HepG2 (cell line): ENCODE results near the gene SELENOV. TPM values are rescaled to one million over a fixed set of nuclear protein-coding genes. Genes with fewer than 3 reads are reported as not detected.

Experiments used
- ATAC-seq: fragments of 200-7000 bp; cut with Tn5 transposase; 3 replicates; pipeline ENCODE4 v1.9.1; 2020; ENCODE audit warnings: mild to moderate bottlenecking, moderate library complexity
- BruUV-seq: library from RNA; stranded (reverse); fragments of 400-500 nt; replicated peaks from 2 replicates; lab custom pipeline; 2021; lab: Mats Ljungman, UMichigan
- CTCF ChIA-PET: fragments of 300-600 bp; formaldehyde crosslinking; extraction: SDS; loops from one replicate; lab custom pipeline; 2021; ENCODE audit warnings: low total read pairs, inconsistent platforms, low intra/inter-chr PET ratio; lab: Yijun Ruan, JAX
- POLR2A ChIA-PET: fragments of 350-600 bp; sonication (Branson Sonifier 250); formaldehyde crosslinking; loops from one replicate; lab custom pipeline; 2020; ENCODE audit warnings: antibody characterized with exemption, inconsistent platforms; lab: Yijun Ruan, JAX
- DNase-seq: peaks from one replicate; pipeline ENCODE4 v3.0.0-alpha.2; 2015; ENCODE audit warnings: low spot score
- FAIRE-seq: peaks from 3 replicates; lab custom pipeline; 2011; peaks lifted over from hg19 to GRCh38; lab: Jason Lieb, UNC
- H2AFZ ChIP-seq: one replicate; pipeline ENCODE4 v1.6.1; 2011; ENCODE audit warnings: low read length, inconsistent platforms
- H3K27ac ChIP-seq: fragments of 300-600 bp; 3 replicates; pipeline ENCODE4 v1.8.0; 2011; ENCODE audit warnings: mixed run types, mild to moderate bottlenecking, mixed read lengths, low read length, inconsistent platforms; ENCODE audit not compliant: insufficient read depth; ENCODE audit errors: extremely low read length
- H3K27me3 ChIP-seq, 2 experiments: fragments of 200-600 bp in 1 of 2; 2 replicates in 1 of 2; 3 replicates in 1 of 2; pipeline versions ENCODE4 v1.6.0 to v1.8.0; 2011; ENCODE audit warnings: low read length in 2 of 2, mild to moderate bottlenecking in 2 of 2, moderate library complexity in 2 of 2, inconsistent platforms in 1 of 2; ENCODE audit not compliant: insufficient read depth in 2 of 2, control insufficient read depth in 1 of 2
- H3K36me3 ChIP-seq, 2 experiments: fragments of 200-600 bp in 1 of 2; replicated peaks in 1 of 2; 2 replicates in 1 of 2; 3 replicates in 1 of 2; pipeline versions ENCODE4 v1.5.1 to v1.8.0; 2011; ENCODE audit warnings: low read length in 2 of 2, inconsistent platforms in 1 of 2; ENCODE audit not compliant: insufficient read depth in 2 of 2, control insufficient read depth in 1 of 2
- H3K4me1 ChIP-seq: 2 replicates; pipeline ENCODE4 v1.5.1; 2012; ENCODE audit warnings: low read length, inconsistent platforms; ENCODE audit not compliant: insufficient read depth
- H3K4me2 ChIP-seq: 2 replicates; pipeline ENCODE4 v1.6.0; 2011; ENCODE audit warnings: low read depth, low read length, inconsistent platforms
- H3K4me3 ChIP-seq, 3 experiments: fragments of 200-600 bp in 1 of 3; sonication (generic), shearing (Covaris generic) in 1 of 3; replicated peaks in 1 of 3; 2 replicates each; pipeline ENCODE4 v1.5.1; 2011 to 2016; ENCODE audit warnings: low read length in 3 of 3, inconsistent platforms in 2 of 3, low read depth in 2 of 3, mild to moderate bottlenecking in 2 of 3, control low read depth in 1 of 3, mixed read lengths in 1 of 3; ENCODE audit not compliant: insufficient read depth in 1 of 3
- H3K79me2 ChIP-seq: one replicate; pipeline ENCODE4 v1.6.1; 2011; ENCODE audit warnings: low read length, inconsistent platforms; ENCODE audit not compliant: insufficient read depth
- H3K9ac ChIP-seq: 2 replicates; pipeline ENCODE4 v1.6.0; 2011; ENCODE audit warnings: mild to moderate bottlenecking, low read depth, low read length, inconsistent platforms; ENCODE audit not compliant: insufficient read depth
- H3K9me3 ChIP-seq: 2 replicates; pipeline ENCODE4 v1.5.1; 2012; ENCODE audit warnings: mild to moderate bottlenecking, low read length
- H4K20me1 ChIP-seq: 2 replicates; pipeline ENCODE4 v1.6.0; 2011; ENCODE audit warnings: inconsistent platforms, mild to moderate bottlenecking, low read length, moderate library complexity; ENCODE audit not compliant: insufficient read depth
- EZH2 ChIP-seq: conservative IDR thresholded peaks from 2 replicates; pipeline ENCODE4 v1.6.1; 2012; ENCODE audit warnings: mild to moderate bottlenecking, low read depth, low read length, moderate library complexity
- GZF1 ChIP-seq: sonication (generic); formaldehyde crosslinking; IDR thresholded peaks from 2 replicates; pipeline ENCODE4 v1.5.1; 2020; ENCODE audit warnings: mild to moderate bottlenecking, missing genetic modification reagents
- NKX3-1 ChIP-seq: sonication (generic); formaldehyde crosslinking; IDR thresholded peaks from 2 replicates; pipeline ENCODE4 v1.5.0; 2020; ENCODE audit warnings: missing genetic modification reagents
- REPIN1 ChIP-seq: sonication (generic); formaldehyde crosslinking; IDR thresholded peaks from 2 replicates; pipeline ENCODE4 v1.8.0; 2022; ENCODE audit warnings: missing genetic modification reagents, low read depth, mild to moderate bottlenecking, borderline replicate concordance
- ZNF660 ChIP-seq: sonication (generic); formaldehyde crosslinking; IDR thresholded peaks from 2 replicates; pipeline ENCODE4 v1.5.1; 2020; ENCODE audit warnings: mild to moderate bottlenecking, low read depth, missing genetic modification reagents, borderline replicate concordance
- ZNF746 ChIP-seq: sonication (generic); formaldehyde crosslinking; IDR thresholded peaks from 2 replicates; pipeline ENCODE4 v1.8.0; 2022; ENCODE audit warnings: mild to moderate bottlenecking, missing genetic modification reagents
- ZNF781 ChIP-seq: sonication (generic); formaldehyde crosslinking; IDR thresholded peaks from 2 replicates; pipeline ENCODE4 v1.5.1; 2020; ENCODE audit warnings: borderline replicate concordance, mild to moderate bottlenecking, missing genetic modification reagents; ENCODE audit errors: not compliant biosample characterization
- WGBS: methylation state at CpG from one replicate; pipeline ENCODE4 v1.1.6; 2017; ENCODE audit warnings: low lambda C conversion rate; 5-methylcytosine and 5-hydroxymethylcytosine counted together
- in situ Hi-C: cut with HindIII; loops from 2 replicates; pipeline ENCODE4 v1.10.0; 2017; ENCODE audit warnings: low pct_unique_long_range_greater_than_20kb; ENCODE audit not compliant: extremely low pct_ligation_motif_present
- intact Hi-C: fragments of 100-400 bp; cut with micrococcal nuclease; formaldehyde crosslinking; loops from one replicate; pipeline ENCODE4 v1.10.0; 2022; ENCODE audit not compliant: unreplicated experiment
- polyA plus RNA-seq, 8 experiments: library from polyadenylated mRNA; depleted of rRNA in 3 of 8; stranded (reverse) in 7 of 8; unstranded in 1 of 8; fragments of >200 nt; fragmentation: Illumina TruSeq in 4 of 8; extraction: Trizol in 4 of 8; gene quantifications; 2 replicates each; pipeline versions ENCODE4 v1.2.1 to v1.2.3, GENCODE V29; 2011 to 2016; ENCODE audit warnings: low read depth in 4 of 8, missing spikeins in 1 of 8, mixed read lengths in 1 of 8; ENCODE audit not compliant: insufficient read depth in 1 of 8
- total RNA-seq, 5 experiments: library from RNA; depleted of rRNA; stranded (reverse); fragments of >200 nt; fragmentation: Illumina TruSeq; extraction: Trizol; gene quantifications; 2 replicates each; pipeline ENCODE4 v1.2.3, GENCODE V29; 2016; ENCODE audit warnings: low read depth in 1 of 5
- TF ChIP-seq, protein P1 (sequence below): sonication (generic); formaldehyde crosslinking; IDR thresholded peaks from 2 replicates; pipeline ENCODE4 v1.8.0; 2022; ENCODE audit warnings: low read depth, missing genetic modification reagents
- TF ChIP-seq, protein P2 (sequence below): sonication (generic); formaldehyde crosslinking; IDR thresholded peaks from 2 replicates; pipeline ENCODE4 v1.5.0; 2020; ENCODE audit warnings: mild to moderate bottlenecking, missing genetic modification reagents, borderline replicate concordance
- TF ChIP-seq, protein P3 (sequence below): sonication (generic); formaldehyde crosslinking; IDR thresholded peaks from 2 replicates; pipeline ENCODE4 v1.5.0; 2020; ENCODE audit warnings: mild to moderate bottlenecking, missing genetic modification reagents

Gene SELENOV
- total and polyA plus RNA-seq, 2 of the 13 experiments (the other 11 are each of a cell fraction or from before 2014, with no cell fraction given): not detected

DNA sequence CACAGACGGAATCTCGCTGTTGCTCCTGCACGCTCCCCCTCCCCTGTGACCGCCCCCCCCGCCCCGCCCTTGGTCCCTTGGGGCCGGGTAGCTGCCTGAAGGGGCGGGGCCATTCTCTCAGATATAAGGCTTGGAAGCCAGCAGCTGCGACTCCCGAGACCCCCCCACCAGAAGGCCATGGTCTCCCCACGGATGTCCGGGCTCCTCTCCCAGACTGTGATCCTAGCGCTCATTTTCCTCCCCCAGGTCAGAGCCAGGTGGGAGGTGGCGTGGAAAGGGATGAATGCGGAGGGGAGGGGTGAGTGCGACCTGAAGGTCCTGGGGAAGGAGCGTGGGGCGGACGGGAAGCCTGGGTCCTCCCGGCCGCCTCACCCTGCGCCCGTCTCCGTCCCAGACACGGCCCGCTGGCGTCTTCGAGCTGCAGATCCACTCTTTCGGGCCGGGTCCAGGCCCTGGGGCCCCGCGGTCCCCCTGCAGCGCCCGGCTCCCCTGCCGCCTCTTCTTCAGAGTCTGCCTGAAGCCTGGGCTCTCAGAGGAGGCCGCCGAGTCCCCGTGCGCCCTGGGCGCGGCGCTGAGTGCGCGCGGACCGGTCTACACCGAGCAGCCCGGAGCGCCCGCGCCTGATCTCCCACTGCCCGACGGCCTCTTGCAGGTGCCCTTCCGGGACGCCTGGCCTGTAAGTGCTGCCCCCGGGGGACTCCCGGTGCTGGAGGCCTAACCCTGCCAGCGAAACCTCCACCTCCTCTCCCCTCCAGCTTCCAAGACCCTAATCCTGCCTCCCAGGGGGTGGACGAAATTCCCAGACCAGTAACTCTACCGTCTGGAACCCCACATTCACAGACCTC lies 15.9 kb upstream of the SELENOV start, which contains the start of gene DLL3 (continued):
- 0 out of 2 replicates have a peak, but pooled peaks have one; percentile 77 for TF ChIP-seq EZH2
- TF ChIP-seq, protein P1, sequence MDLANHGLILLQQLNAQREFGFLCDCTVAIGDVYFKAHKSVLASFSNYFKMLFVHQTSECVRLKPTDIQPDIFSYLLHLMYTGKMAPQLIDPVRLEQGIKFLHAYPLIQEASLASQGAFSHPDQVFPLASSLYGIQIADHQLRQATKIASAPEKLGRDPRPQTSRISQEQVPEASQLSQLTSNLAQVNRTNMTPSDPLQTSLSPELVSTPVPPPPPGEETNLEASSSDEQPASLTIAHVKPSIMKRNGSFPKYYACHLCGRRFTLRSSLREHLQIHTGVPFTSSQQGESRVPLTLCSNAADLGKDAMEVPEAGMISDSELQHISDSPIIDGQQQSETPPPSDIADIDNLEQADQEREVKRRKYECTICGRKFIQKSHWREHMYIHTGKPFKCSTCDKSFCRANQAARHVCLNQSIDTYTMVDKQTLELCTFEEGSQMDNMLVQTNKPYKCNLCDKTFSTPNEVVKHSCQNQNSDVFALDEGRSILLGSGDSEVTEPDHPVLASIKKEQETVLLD (CRISPR knock-in tag): no peak

GRCh38 chr19:39499932-39500331 lies 15.0 kb upstream of the SELENOV start:
- ATAC-seq (no peak), DNase-seq (no peak), FAIRE-seq (no peak)
- Histone ChIP-seq H3K4me1 (peaks cover 30% of the 10 kb centered on the region), H3K4me3 (no peak overlapping the region), H2AFZ (no peak overlapping the region), H3K79me2 (no peaks in the 10 kb centered on the region), H3K36me3 (no peaks in the 10 kb centered on the region), H3K27ac (no peak overlapping the region), H3K27me3 (peaks cover 15 to 55% of the 10 kb centered on the region in 2 experiments), H3K9ac (no peak overlapping the region), H3K9me3 (no peaks in the 10 kb centered on the region), H4K20me1 (no peaks in the 10 kb centered on the region), H3K4me2 (no peak overlapping the region)
- no TSS peak for BruUV-seq
- ChIA-PET CTCF (no interaction called here), POLR2A (no interaction called here)
- intact Hi-C loops (no loop called here), in situ Hi-C loops (loop anchor here (5.0 kb wide), 1 partner anchor 32 kb away; the partner anchor contains the start of gene EID2B)
- TF ChIP-seq ZNF746 (CRISPR knock-in tag) (no peak), REPIN1 (CRISPR knock-in tag) (no peak), NKX3-1 (CRISPR knock-in tag) (no peak), ZNF781 (CRISPR knock-in tag) (no peak), ZNF660 (CRISPR knock-in tag) (no peak), GZF1 (no peak)
- TF ChIP-seq, protein P2, sequence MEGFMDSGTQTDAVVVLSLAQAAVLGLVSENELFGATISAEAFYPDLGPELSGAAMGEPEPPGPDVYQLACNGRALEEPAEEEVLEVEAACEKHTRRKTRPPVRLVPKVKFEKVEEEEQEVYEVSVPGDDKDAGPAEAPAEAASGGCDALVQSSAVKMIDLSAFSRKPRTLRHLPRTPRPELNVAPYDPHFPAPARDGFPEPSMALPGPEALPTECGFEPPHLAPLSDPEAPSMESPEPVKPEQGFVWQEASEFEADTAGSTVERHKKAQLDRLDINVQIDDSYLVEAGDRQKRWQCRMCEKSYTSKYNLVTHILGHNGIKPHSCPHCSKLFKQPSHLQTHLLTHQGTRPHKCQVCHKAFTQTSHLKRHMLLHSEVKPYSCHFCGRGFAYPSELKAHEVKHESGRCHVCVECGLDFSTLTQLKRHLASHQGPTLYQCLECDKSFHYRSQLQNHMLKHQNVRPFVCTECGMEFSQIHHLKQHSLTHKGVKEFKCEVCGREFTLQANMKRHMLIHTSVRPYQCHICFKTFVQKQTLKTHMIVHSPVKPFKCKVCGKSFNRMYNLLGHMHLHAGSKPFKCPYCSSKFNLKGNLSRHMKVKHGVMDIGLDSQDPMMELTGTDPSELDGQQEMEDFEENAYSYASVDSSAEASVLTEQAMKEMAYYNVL (CRISPR knock-in tag): no peak
- TF ChIP-seq, protein P3, sequence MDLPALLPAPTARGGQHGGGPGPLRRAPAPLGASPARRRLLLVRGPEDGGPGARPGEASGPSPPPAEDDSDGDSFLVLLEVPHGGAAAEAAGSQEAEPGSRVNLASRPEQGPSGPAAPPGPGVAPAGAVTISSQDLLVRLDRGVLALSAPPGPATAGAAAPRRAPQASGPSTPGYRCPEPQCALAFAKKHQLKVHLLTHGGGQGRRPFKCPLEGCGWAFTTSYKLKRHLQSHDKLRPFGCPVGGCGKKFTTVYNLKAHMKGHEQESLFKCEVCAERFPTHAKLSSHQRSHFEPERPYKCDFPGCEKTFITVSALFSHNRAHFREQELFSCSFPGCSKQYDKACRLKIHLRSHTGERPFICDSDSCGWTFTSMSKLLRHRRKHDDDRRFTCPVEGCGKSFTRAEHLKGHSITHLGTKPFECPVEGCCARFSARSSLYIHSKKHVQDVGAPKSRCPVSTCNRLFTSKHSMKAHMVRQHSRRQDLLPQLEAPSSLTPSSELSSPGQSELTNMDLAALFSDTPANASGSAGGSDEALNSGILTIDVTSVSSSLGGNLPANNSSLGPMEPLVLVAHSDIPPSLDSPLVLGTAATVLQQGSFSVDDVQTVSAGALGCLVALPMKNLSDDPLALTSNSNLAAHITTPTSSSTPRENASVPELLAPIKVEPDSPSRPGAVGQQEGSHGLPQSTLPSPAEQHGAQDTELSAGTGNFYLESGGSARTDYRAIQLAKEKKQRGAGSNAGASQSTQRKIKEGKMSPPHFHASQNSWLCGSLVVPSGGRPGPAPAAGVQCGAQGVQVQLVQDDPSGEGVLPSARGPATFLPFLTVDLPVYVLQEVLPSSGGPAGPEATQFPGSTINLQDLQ: no peak
- WGBS: 56% methylated on average over 8 of the region's 8 CpGs
